ENCODE data around the gene TRPV5. TPM values are rescaled to one million over a fixed set of nuclear protein-coding genes. Genes with fewer than 3 reads are reported as not detected.

TRPV5 gene
- total and polyA plus RNA-seq, 2 of the 8 experiments (the other 6 are each of a cell fraction or from before 2014, with no cell fraction given) = 0.03 TPM; not detected in 1

DNA sequence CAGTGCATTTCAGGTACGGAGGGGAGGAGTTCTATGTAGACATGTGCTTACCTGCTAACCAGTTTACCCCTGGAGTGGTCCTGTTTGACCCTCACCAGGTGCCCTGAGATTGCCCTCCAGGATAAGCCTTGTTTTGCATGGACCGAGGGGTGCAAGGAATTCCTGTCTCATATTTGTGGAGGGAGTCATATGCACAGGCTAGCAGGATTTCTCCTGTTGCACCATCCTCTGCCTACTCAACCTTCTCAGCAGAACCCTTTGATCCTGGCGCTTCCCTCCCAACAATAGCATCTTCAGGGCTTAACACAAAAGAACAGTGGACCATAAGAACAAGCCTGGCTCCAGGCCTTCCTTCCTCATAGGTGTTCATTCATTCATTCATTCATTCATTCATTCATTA, 55.2 kb downstream of the TRPV5 start (continued):
- TF ChIP-seq, protein P1, sequence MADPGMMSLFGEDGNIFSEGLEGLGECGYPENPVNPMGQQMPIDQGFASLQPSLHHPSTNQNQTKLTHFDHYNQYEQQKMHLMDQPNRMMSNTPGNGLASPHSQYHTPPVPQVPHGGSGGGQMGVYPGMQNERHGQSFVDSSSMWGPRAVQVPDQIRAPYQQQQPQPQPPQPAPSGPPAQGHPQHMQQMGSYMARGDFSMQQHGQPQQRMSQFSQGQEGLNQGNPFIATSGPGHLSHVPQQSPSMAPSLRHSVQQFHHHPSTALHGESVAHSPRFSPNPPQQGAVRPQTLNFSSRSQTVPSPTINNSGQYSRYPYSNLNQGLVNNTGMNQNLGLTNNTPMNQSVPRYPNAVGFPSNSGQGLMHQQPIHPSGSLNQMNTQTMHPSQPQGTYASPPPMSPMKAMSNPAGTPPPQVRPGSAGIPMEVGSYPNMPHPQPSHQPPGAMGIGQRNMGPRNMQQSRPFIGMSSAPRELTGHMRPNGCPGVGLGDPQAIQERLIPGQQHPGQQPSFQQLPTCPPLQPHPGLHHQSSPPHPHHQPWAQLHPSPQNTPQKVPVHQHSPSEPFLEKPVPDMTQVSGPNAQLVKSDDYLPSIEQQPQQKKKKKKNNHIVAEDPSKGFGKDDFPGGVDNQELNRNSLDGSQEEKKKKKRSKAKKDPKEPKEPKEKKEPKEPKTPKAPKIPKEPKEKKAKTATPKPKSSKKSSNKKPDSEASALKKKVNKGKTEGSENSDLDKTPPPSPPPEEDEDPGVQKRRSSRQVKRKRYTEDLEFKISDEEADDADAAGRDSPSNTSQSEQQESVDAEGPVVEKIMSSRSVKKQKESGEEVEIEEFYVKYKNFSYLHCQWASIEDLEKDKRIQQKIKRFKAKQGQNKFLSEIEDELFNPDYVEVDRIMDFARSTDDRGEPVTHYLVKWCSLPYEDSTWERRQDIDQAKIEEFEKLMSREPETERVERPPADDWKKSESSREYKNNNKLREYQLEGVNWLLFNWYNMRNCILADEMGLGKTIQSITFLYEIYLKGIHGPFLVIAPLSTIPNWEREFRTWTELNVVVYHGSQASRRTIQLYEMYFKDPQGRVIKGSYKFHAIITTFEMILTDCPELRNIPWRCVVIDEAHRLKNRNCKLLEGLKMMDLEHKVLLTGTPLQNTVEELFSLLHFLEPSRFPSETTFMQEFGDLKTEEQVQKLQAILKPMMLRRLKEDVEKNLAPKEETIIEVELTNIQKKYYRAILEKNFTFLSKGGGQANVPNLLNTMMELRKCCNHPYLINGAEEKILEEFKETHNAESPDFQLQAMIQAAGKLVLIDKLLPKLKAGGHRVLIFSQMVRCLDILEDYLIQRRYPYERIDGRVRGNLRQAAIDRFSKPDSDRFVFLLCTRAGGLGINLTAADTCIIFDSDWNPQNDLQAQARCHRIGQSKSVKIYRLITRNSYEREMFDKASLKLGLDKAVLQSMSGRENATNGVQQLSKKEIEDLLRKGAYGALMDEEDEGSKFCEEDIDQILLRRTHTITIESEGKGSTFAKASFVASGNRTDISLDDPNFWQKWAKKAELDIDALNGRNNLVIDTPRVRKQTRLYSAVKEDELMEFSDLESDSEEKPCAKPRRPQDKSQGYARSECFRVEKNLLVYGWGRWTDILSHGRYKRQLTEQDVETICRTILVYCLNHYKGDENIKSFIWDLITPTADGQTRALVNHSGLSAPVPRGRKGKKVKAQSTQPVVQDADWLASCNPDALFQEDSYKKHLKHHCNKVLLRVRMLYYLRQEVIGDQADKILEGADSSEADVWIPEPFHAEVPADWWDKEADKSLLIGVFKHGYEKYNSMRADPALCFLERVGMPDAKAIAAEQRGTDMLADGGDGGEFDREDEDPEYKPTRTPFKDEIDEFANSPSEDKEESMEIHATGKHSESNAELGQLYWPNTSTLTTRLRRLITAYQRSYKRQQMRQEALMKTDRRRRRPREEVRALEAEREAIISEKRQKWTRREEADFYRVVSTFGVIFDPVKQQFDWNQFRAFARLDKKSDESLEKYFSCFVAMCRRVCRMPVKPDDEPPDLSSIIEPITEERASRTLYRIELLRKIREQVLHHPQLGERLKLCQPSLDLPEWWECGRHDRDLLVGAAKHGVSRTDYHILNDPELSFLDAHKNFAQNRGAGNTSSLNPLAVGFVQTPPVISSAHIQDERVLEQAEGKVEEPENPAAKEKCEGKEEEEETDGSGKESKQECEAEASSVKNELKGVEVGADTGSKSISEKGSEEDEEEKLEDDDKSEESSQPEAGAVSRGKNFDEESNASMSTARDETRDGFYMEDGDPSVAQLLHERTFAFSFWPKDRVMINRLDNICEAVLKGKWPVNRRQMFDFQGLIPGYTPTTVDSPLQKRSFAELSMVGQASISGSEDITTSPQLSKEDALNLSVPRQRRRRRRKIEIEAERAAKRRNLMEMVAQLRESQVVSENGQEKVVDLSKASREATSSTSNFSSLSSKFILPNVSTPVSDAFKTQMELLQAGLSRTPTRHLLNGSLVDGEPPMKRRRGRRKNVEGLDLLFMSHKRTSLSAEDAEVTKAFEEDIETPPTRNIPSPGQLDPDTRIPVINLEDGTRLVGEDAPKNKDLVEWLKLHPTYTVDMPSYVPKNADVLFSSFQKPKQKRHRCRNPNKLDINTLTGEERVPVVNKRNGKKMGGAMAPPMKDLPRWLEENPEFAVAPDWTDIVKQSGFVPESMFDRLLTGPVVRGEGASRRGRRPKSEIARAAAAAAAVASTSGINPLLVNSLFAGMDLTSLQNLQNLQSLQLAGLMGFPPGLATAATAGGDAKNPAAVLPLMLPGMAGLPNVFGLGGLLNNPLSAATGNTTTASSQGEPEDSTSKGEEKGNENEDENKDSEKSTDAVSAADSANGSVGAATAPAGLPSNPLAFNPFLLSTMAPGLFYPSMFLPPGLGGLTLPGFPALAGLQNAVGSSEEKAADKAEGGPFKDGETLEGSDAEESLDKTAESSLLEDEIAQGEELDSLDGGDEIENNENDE (IDR thresholded peaks at IDR 0.05; ENCODE audit: insufficient replicate concordance, low read length) = no peak
- TF ChIP-seq, protein P2, sequence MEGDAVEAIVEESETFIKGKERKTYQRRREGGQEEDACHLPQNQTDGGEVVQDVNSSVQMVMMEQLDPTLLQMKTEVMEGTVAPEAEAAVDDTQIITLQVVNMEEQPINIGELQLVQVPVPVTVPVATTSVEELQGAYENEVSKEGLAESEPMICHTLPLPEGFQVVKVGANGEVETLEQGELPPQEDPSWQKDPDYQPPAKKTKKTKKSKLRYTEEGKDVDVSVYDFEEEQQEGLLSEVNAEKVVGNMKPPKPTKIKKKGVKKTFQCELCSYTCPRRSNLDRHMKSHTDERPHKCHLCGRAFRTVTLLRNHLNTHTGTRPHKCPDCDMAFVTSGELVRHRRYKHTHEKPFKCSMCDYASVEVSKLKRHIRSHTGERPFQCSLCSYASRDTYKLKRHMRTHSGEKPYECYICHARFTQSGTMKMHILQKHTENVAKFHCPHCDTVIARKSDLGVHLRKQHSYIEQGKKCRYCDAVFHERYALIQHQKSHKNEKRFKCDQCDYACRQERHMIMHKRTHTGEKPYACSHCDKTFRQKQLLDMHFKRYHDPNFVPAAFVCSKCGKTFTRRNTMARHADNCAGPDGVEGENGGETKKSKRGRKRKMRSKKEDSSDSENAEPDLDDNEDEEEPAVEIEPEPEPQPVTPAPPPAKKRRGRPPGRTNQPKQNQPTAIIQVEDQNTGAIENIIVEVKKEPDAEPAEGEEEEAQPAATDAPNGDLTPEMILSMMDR (IDR thresholded peaks at IDR 0.05; ENCODE audit: control extremely low read depth in 1 of 3, insufficient read depth in 1 of 3, low read depth in 1 of 3, low read length in 3 of 3) = no peak
- TF ChIP-seq ASH2L (IDR thresholded peaks at IDR 0.05; ENCODE audit: low read length) (no peak), SUZ12 (IDR thresholded peaks at IDR 0.05; ENCODE audit: low read length) (no peak), GTF2F1 (IDR thresholded peaks at IDR 0.05; ENCODE audit: borderline replicate concordance, low read depth, low read length) (no peak), KDM1A (IDR thresholded peaks at IDR 0.05; ENCODE audit: borderline replicate concordance, low read length) (no peak), SIRT6 (IDR thresholded peaks at IDR 0.05; ENCODE audit: low read length) (no peak), POU5F1 (IDR thresholded peaks at IDR 0.05; ENCODE audit: low read depth, low read length) (no peak), RXRA (IDR thresholded peaks at IDR 0.05; ENCODE audit: insufficient read depth, low read depth, low read length) (no peak)

Measured in H1 (cell line).